ENCODE results near the gene CLDN22. TPM values are rescaled to one million over a fixed set of nuclear protein-coding genes. Genes with fewer than 3 reads are reported as not detected.

The CLDN22 gene
- polyA plus RNA-seq, 2 of the 4 experiments (the other 2 are of a cell fraction) = not detected

- ATAC-seq (no peak), FAIRE-seq (no peak), DNase-seq (ENCODE audit: low read depth in 1 of 2, low spot score in 1 of 2) (no peak)
- no peak for TF ChIP-seq CTCF (IDR thresholded peaks at IDR 0.05)
- no peak for TF ChIP-seq MAX (IDR thresholded peaks at IDR 0.05)
- no peak for TF ChIP-seq PHF8 (IDR thresholded peaks at IDR 0.05; ENCODE audit: borderline replicate concordance, low read depth)
- no peak for TF ChIP-seq NPAS2 (CRISPR knock-in tag; IDR thresholded peaks at IDR 0.05; ENCODE audit: borderline replicate concordance)
- no peak for TF ChIP-seq NR3C1 (IDR thresholded peaks at IDR 0.05)
- no peak for TF ChIP-seq RARB (CRISPR knock-in tag; IDR thresholded peaks at IDR 0.05)
- TF ChIP-seq RAD21 (conservative IDR thresholded peaks at IDR 0.05 in 1 of 2, IDR thresholded peaks at IDR 0.05 in 1 of 2) = no peak
- TF ChIP-seq POLR2AphosphoS2 (conservative IDR thresholded peaks at IDR 0.05; ENCODE audit: low read length) = no peak
- TF ChIP-seq RCOR1 (IDR thresholded peaks at IDR 0.05; ENCODE audit: low read depth, low read length) = no peak
- no peak for TF ChIP-seq BHLHE40 (IDR thresholded peaks at IDR 0.05; ENCODE audit: low read depth, low read length)
- no peaks in the 10 kb centered on the region for H3K4me1 ChIP-seq
- H3K9me3 ChIP-seq = peaks cover 11% of the 10 kb centered on the region; the same call in 2 of the 3 replicates
- ChIA-PET CTCF (interaction anchor here (1.8 to 6.0 kb wide), 2 partner anchors 10 to 199 kb away, joined by 6 to 32 read pairs; no protein-coding TSS in a partner anchor), POLR2A (no interaction called here)
- no peak overlapping the region for H3K4me3 ChIP-seq
- H3K27ac ChIP-seq = no peak overlapping the region
- H3K4me2 ChIP-seq = no peak overlapping the region
- WGBS (ENCODE audit: missing lambda C conversion rate) = 97% methylated on average over 3 of the region's 3 CpGs
These were observed 47.7 kb downstream of the CLDN22 start for GRCh38 chr4:183272384-183272783.

- no peak overlapping the region for H3K27ac ChIP-seq
- DNase-seq (ENCODE audit: low read depth in 1 of 2, low spot score in 1 of 2) (no peak), FAIRE-seq (no peak), ATAC-seq (no peak)
- POLR2A ChIA-PET = no interaction called here
- no peaks in the 10 kb centered on the region for H3K4me1 ChIP-seq
- WGBS (ENCODE audit: missing lambda C conversion rate) = 94% methylated on average over 9 of the region's 9 CpGs
- H3K4me3 ChIP-seq = no peak overlapping the region
- H3K4me2 ChIP-seq = no peak overlapping the region
- no peaks in the 10 kb centered on the region for H3K9me3 ChIP-seq
- CTCF ChIA-PET = interaction anchor here (1.3 kb wide), 1 partner anchor 330 kb away, joined by 4 read pairs; no protein-coding TSS in a partner anchor
- TF ChIP-seq HDAC2 (IDR thresholded peaks at IDR 0.05) = no peak
- no peak for TF ChIP-seq POLR2AphosphoS2 (conservative IDR thresholded peaks at IDR 0.05; ENCODE audit: low read length)
- no peak for TF ChIP-seq HOXA7 (CRISPR knock-in tag; IDR thresholded peaks at IDR 0.05)
- no peak for TF ChIP-seq BHLHE40 (IDR thresholded peaks at IDR 0.05; ENCODE audit: low read depth, low read length)
- TF ChIP-seq RNF2 (IDR thresholded peaks at IDR 0.05; ENCODE audit: borderline replicate concordance, low read depth) = no peak
- TF ChIP-seq MAX (IDR thresholded peaks at IDR 0.05) = no peak
These were observed 51.5 kb downstream of the CLDN22 start for GRCh38 chr4:183268556-183268955.

Other genes with a start within 250 kb of the CLDN22 start
- 22.5 and 26.9 TPM in 2 replicates for gene WWC2, start 221.0 kb downstream of the CLDN22 start, polyA plus RNA-seq (2011; rRNA removed)
- 14.9 to 16.2 TPM (median 15.3 TPM) in 3 replicates for gene WWC2, start 221.0 kb downstream of the CLDN22 start, polyA plus RNA-seq (2017; fragmentation: RNase III; extraction: RNeasy Plus Mini Kit Qiagen cat#74134 plus additional on column Dnase treatment)
- gene CLDN24, start 2.1 kb upstream of the CLDN22 start, polyA plus RNA-seq (2011; rRNA removed) = not detected in 2 replicates
- gene CLDN24, start 2.1 kb upstream of the CLDN22 start, polyA plus RNA-seq (2017; fragmentation: RNase III; extraction: RNeasy Plus Mini Kit Qiagen cat#74134 plus additional on column Dnase treatment) = not detected in 3 replicates
- 10.2 and 12.4 TPM in 2 replicates for gene CDKN2AIP, start 124.4 kb upstream of the CLDN22 start, polyA plus RNA-seq (2011; rRNA removed)
- 8.9 to 9.6 TPM (median 9.1 TPM) in 3 replicates for gene CDKN2AIP, start 124.4 kb upstream of the CLDN22 start, polyA plus RNA-seq (2017; fragmentation: RNase III; extraction: RNeasy Plus Mini Kit Qiagen cat#74134 plus additional on column Dnase treatment)
- 9.9 and 16.9 TPM in 2 replicates for gene ING2, start 184.8 kb upstream of the CLDN22 start, polyA plus RNA-seq (2011; rRNA removed)
- gene ING2, start 184.8 kb upstream of the CLDN22 start, polyA plus RNA-seq (2017; fragmentation: RNase III; extraction: RNeasy Plus Mini Kit Qiagen cat#74134 plus additional on column Dnase treatment) = 13.6 to 16.4 TPM (median 14.8 TPM) in 3 replicates